Endothelial cell of umbilical vein (primary cell): ENCODE measurements around the gene EFNA5. TPM values are rescaled to one million over a fixed set of nuclear protein-coding genes. Genes with fewer than 3 reads are reported as not detected.

Experiments used
- BruUV-seq: library from RNA; stranded (reverse); fragments of 400-500 nt; replicated peaks from 2 replicates; lab custom pipeline; 2021; lab: Mats Ljungman, UMichigan
- CTCF ChIA-PET: fragments of 300-600, 350-600 bp; sonication (Branson Sonifier 250); formaldehyde crosslinking; loops from one replicate; lab custom pipeline; 2021; ENCODE audit warnings: antibody characterized with exemption, inconsistent platforms; lab: Charles Lee
- POLR2A ChIA-PET: fragments of 300-600, 350-600 bp; sonication (Branson Sonifier 250); formaldehyde crosslinking; loops from one replicate; lab custom pipeline; 2021; ENCODE audit warnings: antibody characterized with exemption, inconsistent platforms; lab: Charles Lee
- DNase-seq: peaks from one replicate; pipeline ENCODE4 v3.0.0-alpha.2; 2011; ENCODE audit warnings: low read depth, low spot score
- FAIRE-seq: peaks from 2 replicates; lab custom pipeline; 2011; peaks lifted over from hg19 to GRCh38; lab: Jason Lieb, UNC
- H2AFZ ChIP-seq: 2 replicates; pipeline ENCODE4 v1.6.0; 2012; ENCODE audit warnings: low read depth, low read length, control low read depth, inconsistent platforms
- H3K27ac ChIP-seq: 2 replicates; pipeline ENCODE4 v1.5.1; 2011; ENCODE audit warnings: low read depth, mild to moderate bottlenecking, control low read depth, low read length, moderate library complexity; ENCODE audit not compliant: insufficient read depth
- H3K27me3 ChIP-seq, 2 experiments: 2 replicates each; pipeline versions ENCODE4 v1.6.0 to v1.6.1; 2011; ENCODE audit warnings: low read length in 2 of 2, mixed read lengths in 1 of 2; ENCODE audit not compliant: control insufficient read depth in 2 of 2, insufficient read depth in 2 of 2
- H3K36me3 ChIP-seq, 2 experiments: 2 replicates in 1 of 2; 3 replicates in 1 of 2; pipeline ENCODE4 v1.5.1; 2011; ENCODE audit warnings: low read length in 2 of 2, mild to moderate bottlenecking in 1 of 2, moderate library complexity in 1 of 2; ENCODE audit not compliant: control insufficient read depth in 2 of 2, insufficient read depth in 2 of 2; ENCODE audit errors: extremely low read depth in 1 of 2
- H3K4me1 ChIP-seq: 3 replicates; pipeline ENCODE4 v1.5.1; 2011; ENCODE audit warnings: mild to moderate bottlenecking, low read length; ENCODE audit not compliant: control insufficient read depth, insufficient read depth; ENCODE audit errors: extremely low read depth
- H3K4me2 ChIP-seq: 2 replicates; pipeline ENCODE4 v1.6.1; 2011; ENCODE audit warnings: low read length, control low read depth, mixed read lengths; ENCODE audit not compliant: insufficient read depth
- H3K4me3 ChIP-seq, 3 experiments: fragments of 200-600 bp in 1 of 3; sonication (generic), shearing (Covaris generic) in 1 of 3; replicated peaks in 1 of 3; 2 replicates each; pipeline ENCODE4 v1.5.1; 2011 to 2016; ENCODE audit warnings: control low read depth in 3 of 3, low read length in 3 of 3, mild to moderate bottlenecking in 2 of 3, inconsistent platforms in 1 of 3, low read depth in 1 of 3, moderate library complexity in 1 of 3; ENCODE audit not compliant: insufficient read depth in 1 of 3
- H3K79me2 ChIP-seq: 2 replicates; pipeline ENCODE4 v1.6.0; 2012; ENCODE audit warnings: low read length, inconsistent platforms; ENCODE audit not compliant: control insufficient read depth, insufficient read depth
- H3K9ac ChIP-seq: replicated peaks from 2 replicates; pipeline ENCODE3; 2011; ENCODE audit warnings: low read length, control low read depth; ENCODE audit not compliant: insufficient read depth; ENCODE audit errors: extremely low read depth
- H3K9me1 ChIP-seq: replicated peaks from 3 replicates; pipeline ENCODE4 v1.6.0; 2011; ENCODE audit warnings: mild to moderate bottlenecking, low read length; ENCODE audit not compliant: control insufficient read depth, insufficient read depth; ENCODE audit errors: extremely low read depth
- H3K9me3 ChIP-seq: replicated peaks from 2 replicates; pipeline ENCODE4 v1.5.1; 2012; ENCODE audit warnings: low read length, inconsistent platforms; ENCODE audit not compliant: control insufficient read depth, insufficient read depth
- H4K20me1 ChIP-seq: replicated peaks from 2 replicates; pipeline ENCODE3; 2011; ENCODE audit warnings: mild to moderate bottlenecking, low read length; ENCODE audit not compliant: control insufficient read depth, insufficient read depth; ENCODE audit errors: extremely low read depth
- EZH2 ChIP-seq: IDR thresholded peaks from 2 replicates; pipeline ENCODE4 v1.6.1; 2012; ENCODE audit warnings: borderline replicate concordance, low read depth, mild to moderate bottlenecking, moderate library complexity, low read length, inconsistent platforms; ENCODE audit not compliant: severe bottlenecking
- FOS ChIP-seq: IDR thresholded peaks from 2 replicates; pipeline ENCODE4 v1.6.1; 2011; ENCODE audit warnings: mild to moderate bottlenecking, low read length, moderate library complexity, borderline replicate concordance; ENCODE audit not compliant: insufficient read depth
- GATA2 ChIP-seq: IDR thresholded peaks from 2 replicates; pipeline ENCODE4 v1.7.0; 2011; ENCODE audit warnings: low read depth, mild to moderate bottlenecking, moderate library complexity, mixed read lengths, low read length; ENCODE audit not compliant: insufficient read length, insufficient read depth
- JUN ChIP-seq: IDR thresholded peaks from 2 replicates; pipeline ENCODE4 v1.6.1; 2011; ENCODE audit warnings: borderline replicate concordance, low read depth; ENCODE audit not compliant: insufficient read length, insufficient read depth
- MYC ChIP-seq: IDR thresholded peaks from one replicate; pipeline ENCODE4 v1.6.1; 2011; ENCODE audit warnings: mild to moderate bottlenecking, low read depth, low read length
- POLR2A ChIP-seq: IDR thresholded peaks from 2 replicates; pipeline ENCODE4 v1.6.1; 2012; ENCODE audit warnings: low read depth, mild to moderate bottlenecking, control low read depth, low read length
- POLR2AphosphoS5 ChIP-seq: IDR thresholded peaks from 2 replicates; pipeline ENCODE4 v1.6.1; 2012; ENCODE audit warnings: low read depth, mild to moderate bottlenecking, control low read depth, low read length, moderate library complexity; ENCODE audit not compliant: insufficient read depth
- dilution Hi-C: fragments of 300-500 bp; cut with MboI; formaldehyde crosslinking; loops from one replicate; pipeline ENCODE4 v1.15.0; 2019; ENCODE audit warnings: low sequenced_read_pairs; ENCODE audit not compliant: extremely low pct_ligation_motif_present
- intact Hi-C: fragments of 100-400 bp; cut with micrococcal nuclease; formaldehyde crosslinking; loops from one replicate; pipeline ENCODE4 v1.10.0; 2022
- polyA plus RNA-seq, 4 experiments: library from polyadenylated mRNA; depleted of rRNA in 3 of 4; stranded (reverse) in 3 of 4; unstranded in 1 of 4; fragments of >200 nt; gene quantifications; 2 replicates each; pipeline versions ENCODE4 v1.2.1 to v1.2.3, GENCODE V29; 2011 to 2012; ENCODE audit warnings: missing spikeins in 1 of 4
- total RNA-seq: library from RNA; stranded (reverse); gene quantifications from 2 replicates; pipeline ENCODE4 v1.2.3, GENCODE V29; 2021
- TF ChIP-seq, protein P1 (sequence below): IDR thresholded peaks from 2 replicates; pipeline ENCODE4 v1.6.1; 2011; ENCODE audit not compliant: insufficient read depth, insufficient read length
- TF ChIP-seq, protein P2 (sequence below), 2 donors: IDR thresholded peaks; 1 replicate in 1 of 2; 2 replicates in 1 of 2; pipeline ENCODE4 v1.5.1; 2011; ENCODE audit warnings: low read length in 2 of 2, mild to moderate bottlenecking in 2 of 2, moderate library complexity in 2 of 2, control low read depth in 1 of 2, inconsistent platforms in 1 of 2, low read depth in 1 of 2; ENCODE audit not compliant: insufficient read depth in 1 of 2; ENCODE audit errors: extremely low read depth in 1 of 2

EFNA5 gene
- total and polyA plus RNA-seq, 2 donors (not counting 3 experiments of a cell fraction or from before 2014, with no cell fraction given), result 13.6 to 22.1 TPM

DNA sequence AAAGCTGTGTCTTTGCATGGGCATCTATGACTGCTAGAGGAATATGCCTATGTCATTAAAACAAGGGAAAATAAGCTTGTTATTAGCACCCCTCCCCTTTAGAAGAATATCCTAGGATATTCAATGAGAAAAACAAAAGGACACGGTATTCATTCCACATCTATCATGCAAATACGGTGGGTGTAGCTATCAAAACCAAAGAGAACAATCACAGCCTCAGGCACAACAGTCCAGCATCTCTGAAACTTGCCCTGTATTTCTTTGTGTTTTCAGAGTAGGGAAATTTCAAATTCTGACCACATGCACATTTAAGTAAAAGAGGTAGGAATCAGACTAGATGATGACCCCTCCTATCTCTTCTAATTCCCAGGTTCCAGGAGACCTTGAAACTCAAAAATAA lies 209.9 kb downstream of the EFNA5 start:
- H3K4me3 ChIP-seq, result no peak overlapping the region
- intact Hi-C loops, result no loop called here
- no peaks in the 10 kb centered on the region for H4K20me1 ChIP-seq
- no peaks in the 10 kb centered on the region for H3K27me3 ChIP-seq
- peaks cover 2% of the 10 kb centered on the region for H3K79me2 ChIP-seq
- H3K9me3 ChIP-seq, result no peaks in the 10 kb centered on the region
- CTCF ChIA-PET, result interaction anchor here (0.8 to 1.4 kb wide), 2 partner anchors 9 to 112 kb away, joined by 3 to 6 read pairs; no protein-coding TSS in a partner anchor
- no TSS peak for BruUV-seq
- POLR2A ChIA-PET, result no interaction called here
- no peaks in the 10 kb centered on the region for H3K36me3 ChIP-seq
- FAIRE-seq (no peak), DNase-seq (no peak)
- TF ChIP-seq, protein P1, sequence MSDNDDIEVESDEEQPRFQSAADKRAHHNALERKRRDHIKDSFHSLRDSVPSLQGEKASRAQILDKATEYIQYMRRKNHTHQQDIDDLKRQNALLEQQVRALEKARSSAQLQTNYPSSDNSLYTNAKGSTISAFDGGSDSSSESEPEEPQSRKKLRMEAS, result no peak
- TF ChIP-seq, protein P2, sequence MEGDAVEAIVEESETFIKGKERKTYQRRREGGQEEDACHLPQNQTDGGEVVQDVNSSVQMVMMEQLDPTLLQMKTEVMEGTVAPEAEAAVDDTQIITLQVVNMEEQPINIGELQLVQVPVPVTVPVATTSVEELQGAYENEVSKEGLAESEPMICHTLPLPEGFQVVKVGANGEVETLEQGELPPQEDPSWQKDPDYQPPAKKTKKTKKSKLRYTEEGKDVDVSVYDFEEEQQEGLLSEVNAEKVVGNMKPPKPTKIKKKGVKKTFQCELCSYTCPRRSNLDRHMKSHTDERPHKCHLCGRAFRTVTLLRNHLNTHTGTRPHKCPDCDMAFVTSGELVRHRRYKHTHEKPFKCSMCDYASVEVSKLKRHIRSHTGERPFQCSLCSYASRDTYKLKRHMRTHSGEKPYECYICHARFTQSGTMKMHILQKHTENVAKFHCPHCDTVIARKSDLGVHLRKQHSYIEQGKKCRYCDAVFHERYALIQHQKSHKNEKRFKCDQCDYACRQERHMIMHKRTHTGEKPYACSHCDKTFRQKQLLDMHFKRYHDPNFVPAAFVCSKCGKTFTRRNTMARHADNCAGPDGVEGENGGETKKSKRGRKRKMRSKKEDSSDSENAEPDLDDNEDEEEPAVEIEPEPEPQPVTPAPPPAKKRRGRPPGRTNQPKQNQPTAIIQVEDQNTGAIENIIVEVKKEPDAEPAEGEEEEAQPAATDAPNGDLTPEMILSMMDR (IDR thresholded peaks at IDR 0.05; ENCODE audit: extremely low read depth in 1 of 2, insufficient read depth in 1 of 2, low read depth in 1 of 2, low read length in 2 of 2), result no peak
- no peak for TF ChIP-seq EZH2
- no peak for TF ChIP-seq JUN
- TF ChIP-seq FOS, result no peak
- TF ChIP-seq POLR2AphosphoS5, result no peak
- TF ChIP-seq MYC, result no peak
- no peak for TF ChIP-seq POLR2A
- no peak for TF ChIP-seq GATA2
- peaks cover 1% of the 10 kb centered on the region for H3K4me1 ChIP-seq
- H3K9ac ChIP-seq, result no peak overlapping the region
- H2AFZ ChIP-seq, result no peak overlapping the region
- H3K27ac ChIP-seq, result no peak overlapping the region
- dilution Hi-C loops, result no loop called here
- no peaks in the 10 kb centered on the region for H3K9me1 ChIP-seq
- H3K4me2 ChIP-seq, result no peak overlapping the region
